HepG2 (cell line): ENCODE measurements around the gene PRPF38B. TPM values are rescaled to one million over a fixed set of nuclear protein-coding genes. Genes with fewer than 3 reads are reported as not detected.

Experiments used
- ATAC-seq: fragments of 200-7000 bp; cut with Tn5 transposase; 3 replicates; pipeline ENCODE4 v1.9.1; 2020; ENCODE audit warnings: mild to moderate bottlenecking, moderate library complexity
- BruUV-seq: library from RNA; stranded (reverse); fragments of 400-500 nt; replicated peaks from 2 replicates; lab custom pipeline; 2021; lab: Mats Ljungman, UMichigan
- CTCF ChIA-PET: fragments of 300-600 bp; formaldehyde crosslinking; extraction: SDS; loops from one replicate; lab custom pipeline; 2021; ENCODE audit warnings: low total read pairs, inconsistent platforms, low intra/inter-chr PET ratio; lab: Yijun Ruan, JAX
- POLR2A ChIA-PET: fragments of 350-600 bp; sonication (Branson Sonifier 250); formaldehyde crosslinking; loops from one replicate; lab custom pipeline; 2020; ENCODE audit warnings: antibody characterized with exemption, inconsistent platforms; lab: Yijun Ruan, JAX
- DNase-seq: peaks from one replicate; pipeline ENCODE4 v3.0.0-alpha.2; 2015; ENCODE audit warnings: low spot score
- FAIRE-seq: peaks from 3 replicates; lab custom pipeline; 2011; peaks lifted over from hg19 to GRCh38; lab: Jason Lieb, UNC
- H2AFZ ChIP-seq: one replicate; pipeline ENCODE4 v1.6.1; 2011; ENCODE audit warnings: low read length, inconsistent platforms
- H3K27ac ChIP-seq: fragments of 300-600 bp; 3 replicates; pipeline ENCODE4 v1.8.0; 2011; ENCODE audit warnings: mixed run types, mild to moderate bottlenecking, mixed read lengths, low read length, inconsistent platforms; ENCODE audit not compliant: insufficient read depth; ENCODE audit errors: extremely low read length
- H3K27me3 ChIP-seq, 2 experiments: fragments of 200-600 bp in 1 of 2; 2 replicates in 1 of 2; 3 replicates in 1 of 2; pipeline versions ENCODE4 v1.6.0 to v1.8.0; 2011; ENCODE audit warnings: low read length in 2 of 2, mild to moderate bottlenecking in 2 of 2, moderate library complexity in 2 of 2, inconsistent platforms in 1 of 2; ENCODE audit not compliant: insufficient read depth in 2 of 2, control insufficient read depth in 1 of 2
- H3K36me3 ChIP-seq, 2 experiments: fragments of 200-600 bp in 1 of 2; replicated peaks in 1 of 2; 2 replicates in 1 of 2; 3 replicates in 1 of 2; pipeline versions ENCODE4 v1.5.1 to v1.8.0; 2011; ENCODE audit warnings: low read length in 2 of 2, inconsistent platforms in 1 of 2; ENCODE audit not compliant: insufficient read depth in 2 of 2, control insufficient read depth in 1 of 2
- H3K4me1 ChIP-seq: 2 replicates; pipeline ENCODE4 v1.5.1; 2012; ENCODE audit warnings: low read length, inconsistent platforms; ENCODE audit not compliant: insufficient read depth
- H3K4me2 ChIP-seq: 2 replicates; pipeline ENCODE4 v1.6.0; 2011; ENCODE audit warnings: low read depth, low read length, inconsistent platforms
- H3K4me3 ChIP-seq, 3 experiments: fragments of 200-600 bp in 1 of 3; sonication (generic), shearing (Covaris generic) in 1 of 3; replicated peaks in 1 of 3; 2 replicates each; pipeline ENCODE4 v1.5.1; 2011 to 2016; ENCODE audit warnings: low read length in 3 of 3, inconsistent platforms in 2 of 3, low read depth in 2 of 3, mild to moderate bottlenecking in 2 of 3, control low read depth in 1 of 3, mixed read lengths in 1 of 3; ENCODE audit not compliant: insufficient read depth in 1 of 3
- H3K79me2 ChIP-seq: one replicate; pipeline ENCODE4 v1.6.1; 2011; ENCODE audit warnings: low read length, inconsistent platforms; ENCODE audit not compliant: insufficient read depth
- H3K9ac ChIP-seq: 2 replicates; pipeline ENCODE4 v1.6.0; 2011; ENCODE audit warnings: mild to moderate bottlenecking, low read depth, low read length, inconsistent platforms; ENCODE audit not compliant: insufficient read depth
- H3K9me3 ChIP-seq: 2 replicates; pipeline ENCODE4 v1.5.1; 2012; ENCODE audit warnings: mild to moderate bottlenecking, low read length
- H4K20me1 ChIP-seq: 2 replicates; pipeline ENCODE4 v1.6.0; 2011; ENCODE audit warnings: inconsistent platforms, mild to moderate bottlenecking, low read length, moderate library complexity; ENCODE audit not compliant: insufficient read depth
- BCLAF1 ChIP-seq: fragments of 450-650 bp; IDR thresholded peaks from 2 replicates; pipeline ENCODE4 v1.6.1; 2017; ENCODE audit warnings: mild to moderate bottlenecking
- CBX1 ChIP-seq: IDR thresholded peaks from one replicate; pipeline ENCODE4 v1.6.1; 2016; ENCODE audit warnings: antibody characterized with exemption, low read depth
- CBX5 ChIP-seq: sonication (generic); formaldehyde crosslinking; IDR thresholded peaks from 2 replicates; pipeline ENCODE4 v1.4.0; 2020; ENCODE audit warnings: missing genetic modification reagents, borderline replicate concordance
- CCDC6 ChIP-seq: sonication (generic); formaldehyde crosslinking; IDR thresholded peaks from 2 replicates; pipeline ENCODE4 v1.8.1; 2022; ENCODE audit warnings: mild to moderate bottlenecking, missing genetic modification reagents, moderate library complexity
- ELF1 ChIP-seq: sonication (generic); formaldehyde crosslinking; IDR thresholded peaks from 2 replicates; pipeline ENCODE4 v1.4.0; 2020; ENCODE audit warnings: missing genetic modification reagents
- ELF4 ChIP-seq: sonication (generic); formaldehyde crosslinking; IDR thresholded peaks from 2 replicates; pipeline ENCODE4 v1.5.0; 2020; ENCODE audit warnings: missing genetic modification reagents, mild to moderate bottlenecking, moderate library complexity, borderline replicate concordance
- KLF9 ChIP-seq: IDR thresholded peaks from 2 replicates; pipeline ENCODE4 v1.6.1; 2016; ENCODE audit warnings: low read depth
- NFIB ChIP-seq: sonication (generic); formaldehyde crosslinking; IDR thresholded peaks from 2 replicates; pipeline ENCODE4 v1.9.0; 2021; ENCODE audit warnings: missing genetic modification reagents, mild to moderate bottlenecking, borderline replicate concordance
- PBX3 ChIP-seq: sonication (generic); formaldehyde crosslinking; IDR thresholded peaks from 2 replicates; pipeline ENCODE4 v1.8.1; 2023; ENCODE audit warnings: missing genetic modification reagents, inconsistent platforms, borderline replicate concordance
- RBAK ChIP-seq: sonication (generic); formaldehyde crosslinking; IDR thresholded peaks from 2 replicates; pipeline ENCODE4 v1.5.1; 2020; ENCODE audit warnings: mild to moderate bottlenecking, missing genetic modification reagents
- YEATS2 ChIP-seq: sonication (generic); formaldehyde crosslinking; IDR thresholded peaks from 2 replicates; pipeline ENCODE4 v1.4.0; 2020; ENCODE audit warnings: missing genetic modification reagents, borderline replicate concordance
- ZBTB3 ChIP-seq: sonication (generic); formaldehyde crosslinking; IDR thresholded peaks from 2 replicates; pipeline ENCODE4 v1.4.0; 2020; ENCODE audit warnings: low read depth, mild to moderate bottlenecking, moderate library complexity, missing genetic modification reagents, borderline replicate concordance
- ZBTB37 ChIP-seq: sonication (generic); formaldehyde crosslinking; IDR thresholded peaks from 2 replicates; pipeline ENCODE4 v1.4.0; 2020; ENCODE audit warnings: mild to moderate bottlenecking, missing genetic modification reagents
- ZBTB38 ChIP-seq: sonication (generic); formaldehyde crosslinking; IDR thresholded peaks from 2 replicates; pipeline ENCODE4 v1.5.1; 2020; ENCODE audit warnings: mild to moderate bottlenecking, missing genetic modification reagents
- ZBTB43 ChIP-seq: sonication (generic); formaldehyde crosslinking; conservative IDR thresholded peaks from 2 replicates; pipeline ENCODE4 v1.4.0; 2020; ENCODE audit warnings: missing genetic modification reagents
- ZNF484 ChIP-seq: sonication (generic); formaldehyde crosslinking; IDR thresholded peaks from 2 replicates; pipeline ENCODE4 v1.5.1; 2020; ENCODE audit warnings: mild to moderate bottlenecking, low read depth, missing genetic modification reagents, borderline replicate concordance
- ZNF7 ChIP-seq: IDR thresholded peaks from 2 replicates; pipeline ENCODE4 v1.6.1; 2016; ENCODE audit warnings: missing biosample characterization, missing genetic modification reagents
- ZNF724P ChIP-seq: sonication (generic); formaldehyde crosslinking; IDR thresholded peaks from 2 replicates; pipeline ENCODE4 v1.8.0; 2022; ENCODE audit warnings: missing genetic modification reagents, borderline replicate concordance
- WGBS: methylation state at CpG from one replicate; pipeline ENCODE4 v1.1.6; 2017; ENCODE audit warnings: low lambda C conversion rate; 5-methylcytosine and 5-hydroxymethylcytosine counted together
- in situ Hi-C: cut with HindIII; loops from 2 replicates; pipeline ENCODE4 v1.10.0; 2017; ENCODE audit warnings: low pct_unique_long_range_greater_than_20kb; ENCODE audit not compliant: extremely low pct_ligation_motif_present
- intact Hi-C: fragments of 100-400 bp; cut with micrococcal nuclease; formaldehyde crosslinking; loops from one replicate; pipeline ENCODE4 v1.10.0; 2022; ENCODE audit not compliant: unreplicated experiment
- polyA plus RNA-seq, 8 experiments: library from polyadenylated mRNA; depleted of rRNA in 3 of 8; stranded (reverse) in 7 of 8; unstranded in 1 of 8; fragments of >200 nt; fragmentation: Illumina TruSeq in 4 of 8; extraction: Trizol in 4 of 8; gene quantifications; 2 replicates each; pipeline versions ENCODE4 v1.2.1 to v1.2.3, GENCODE V29; 2011 to 2016; ENCODE audit warnings: low read depth in 4 of 8, missing spikeins in 1 of 8, mixed read lengths in 1 of 8; ENCODE audit not compliant: insufficient read depth in 1 of 8
- total RNA-seq, 5 experiments: library from RNA; depleted of rRNA; stranded (reverse); fragments of >200 nt; fragmentation: Illumina TruSeq; extraction: Trizol; gene quantifications; 2 replicates each; pipeline ENCODE4 v1.2.3, GENCODE V29; 2016; ENCODE audit warnings: low read depth in 1 of 5

The PRPF38B gene
- total and polyA plus RNA-seq, 2 of the 13 experiments (the other 11 are each of a cell fraction or from before 2014, with no cell fraction given): 25.7 to 29.7 TPM

DNA sequence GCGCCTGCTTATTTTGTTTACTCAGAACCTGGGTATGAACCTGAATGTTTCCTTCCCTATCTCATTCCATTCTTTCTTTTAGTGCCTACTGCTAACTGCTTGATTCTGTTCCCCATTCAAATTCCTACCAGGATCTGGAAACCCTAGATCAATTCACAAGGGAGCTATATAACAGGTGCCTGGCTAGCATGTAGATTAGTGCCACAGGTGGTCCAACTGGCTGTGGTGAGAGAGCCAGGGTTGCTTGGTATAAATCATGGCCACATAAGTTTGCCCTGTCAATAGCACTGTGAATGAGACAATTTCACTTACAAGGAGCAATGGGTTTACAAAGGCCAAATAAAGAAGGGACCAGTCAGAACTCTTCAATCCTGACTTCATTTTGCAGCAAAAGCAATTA is 6.6 kb upstream of the PRPF38B start (continued):
- TF ChIP-seq RBAK (CRISPR knock-in tag) (no peak), CCDC6 (CRISPR knock-in tag) (no peak), CBX5 (no peak), ELF4 (CRISPR knock-in tag) (no peak), ZBTB38 (CRISPR knock-in tag) (no peak), KLF9 (no peak), ZBTB37 (CRISPR knock-in tag) (no peak), ELF1 (CRISPR knock-in tag) (no peak)

- POLR2A ChIA-PET: no interaction called here
- ATAC-seq (no peak), DNase-seq (peak; percentile 35), FAIRE-seq (no peak)
- Histone ChIP-seq H3K79me2 (peaks cover 8% of the 10 kb centered on the region), H3K4me1 (peaks cover 33% of the 10 kb centered on the region), H3K4me3 (no peak overlapping the region), H3K27me3 (peaks cover 0 to 3% of the 10 kb centered on the region in 2 experiments; a peak in 2 of 5 replicates), H3K9me3 (no peaks in the 10 kb centered on the region), H3K27ac (no peak overlapping the region), H4K20me1 (no peaks in the 10 kb centered on the region), H2AFZ (no peak overlapping the region), H3K9ac (no peak overlapping the region), H3K4me2 (no peak overlapping the region), H3K36me3 (no peaks in the 10 kb centered on the region)
- CTCF ChIA-PET: no interaction called here
- BruUV-seq: no TSS peak
- in situ Hi-C loops (no loop called here), intact Hi-C loops (no loop called here)
- 11% methylated on average over 2 of the region's 2 CpGs for WGBS
- TF ChIP-seq YEATS2 (CRISPR knock-in tag): no peak
- no peak for TF ChIP-seq ZNF7 (CRISPR knock-in tag)
- TF ChIP-seq ZBTB3 (CRISPR knock-in tag): no peak
- no peak for TF ChIP-seq NFIB (CRISPR knock-in tag)
- TF ChIP-seq BCLAF1: no peak
- no peak for TF ChIP-seq ZNF484 (CRISPR knock-in tag)
- TF ChIP-seq CBX1: no peak
- no peak for TF ChIP-seq ZBTB43
- TF ChIP-seq PBX3 (CRISPR knock-in tag): no peak
- TF ChIP-seq ZNF724P (CRISPR knock-in tag): no peak
Measured at GRCh38 chr1:108686614-108687313, 5.3 kb upstream of the PRPF38B start.
